ENCODE results near the gene DIPK1B.
A peak's percentile ranks its signal among the peaks of the same experiment; 100 is the strongest.

DIPK1B gene

GRCh38 chr9:136720251-136720897 lies 8.0 kb downstream of the DIPK1B start:
- DNase-seq (ENCODE audit: low spot score): no peak

- no peak for DNase-seq (ENCODE audit: low spot score)
Observed at GRCh38 chr9:136720898-136721338, 8.5 kb downstream of the DIPK1B start.

- DNase-seq (ENCODE audit: low spot score): no peak
Observed at GRCh38 chr9:136721339-136722092, 9.1 kb downstream of the DIPK1B start.

- DNase-seq (ENCODE audit: low spot score): no peak
Observed at GRCh38 chr9:136722093-136722968, 10.0 kb downstream of the DIPK1B start.

GRCh38 chr9:136722969-136723356 lies 10.6 kb downstream of the DIPK1B start:
- no peak for DNase-seq (ENCODE audit: low spot score)

- no peak for DNase-seq (ENCODE audit: low spot score)
Observed at GRCh38 chr9:136723362-136723976, 11.1 kb downstream of the DIPK1B start.

- DNase-seq (ENCODE audit: low spot score): no peak
Observed at GRCh38 chr9:136723989-136724388, 11.6 kb downstream of the DIPK1B start.

GRCh38 chr9:136724772-136725171 lies 12.4 kb downstream of the DIPK1B start:
- DNase-seq (ENCODE audit: low spot score): no peak

- no peak for DNase-seq (ENCODE audit: low spot score)
Observed at GRCh38 chr9:136725612-136726011, 13.2 kb downstream of the DIPK1B start.

GRCh38 chr9:136726118-136726517 lies 13.7 kb downstream of the DIPK1B start:
- no peak for DNase-seq (ENCODE audit: low spot score)

- DNase-seq (ENCODE audit: low spot score): no peak
Observed at GRCh38 chr9:136726631-136727191, 14.3 kb downstream of the DIPK1B start.

GRCh38 chr9:136728080-136728547 lies 15.7 kb downstream of the DIPK1B start:
- DNase-seq (ENCODE audit: low spot score): peak; percentile 90

GRCh38 chr9:136728548-136729123 lies 16.3 kb downstream of the DIPK1B start:
- no peak for DNase-seq (ENCODE audit: low spot score)

- DNase-seq (ENCODE audit: low spot score): no peak
Observed at GRCh38 chr9:136729144-136729543, 16.8 kb downstream of the DIPK1B start.

- no peak for DNase-seq (ENCODE audit: low spot score)
Observed at GRCh38 chr9:136729926-136730325, 17.6 kb downstream of the DIPK1B start.

- DNase-seq (ENCODE audit: low spot score): no peak
Observed at GRCh38 chr9:136732444-136733178, 20.2 kb downstream of the DIPK1B start.

GRCh38 chr9:136733611-136734010 lies 21.2 kb downstream of the DIPK1B start:
- no peak for DNase-seq (ENCODE audit: low spot score)

GRCh38 chr9:136734837-136735496 lies 22.6 kb downstream of the DIPK1B start:
- DNase-seq (ENCODE audit: low spot score): no peak

GRCh38 chr9:136735812-136736480 lies 23.6 kb downstream of the DIPK1B start:
- no peak for DNase-seq (ENCODE audit: low spot score)

- DNase-seq (ENCODE audit: low spot score): no peak
Observed at GRCh38 chr9:136738960-136739359, 26.6 kb downstream of the DIPK1B start.
